ENCODE results near the gene OSBP2.

OSBP2 gene

GRCh38 chr22:30884211-30885000, 189.7 kb downstream of the OSBP2 start:
- DNase-seq = no peak

DNA sequence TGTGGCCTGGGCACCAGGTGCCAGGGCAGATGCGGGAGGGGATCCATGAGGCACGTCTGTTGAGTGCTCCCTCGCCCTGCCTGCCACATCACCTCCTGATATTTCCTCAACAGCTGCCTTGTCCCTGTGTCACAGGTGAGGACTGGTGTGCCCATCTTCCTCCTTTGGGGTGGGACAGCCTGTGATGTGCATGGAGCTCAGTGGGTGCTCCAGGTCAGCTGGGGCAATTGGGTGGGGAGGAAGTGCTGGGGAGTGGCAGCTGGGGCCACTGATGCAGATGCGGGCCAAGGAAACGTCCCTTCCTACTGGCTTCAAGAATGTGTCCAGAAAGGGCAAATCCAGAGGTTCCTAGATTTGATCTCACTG, 190.3 kb downstream of the OSBP2 start:
- DNase-seq = no peak

- DNase-seq = no peak
Measured at GRCh38 chr22:30885591-30885990, 190.9 kb downstream of the OSBP2 start.

GRCh38 chr22:30887453-30887852, 192.8 kb downstream of the OSBP2 start:
- no peak for DNase-seq

- DNase-seq = no peak
Measured at GRCh38 chr22:30887861-30888260, 193.2 kb downstream of the OSBP2 start.

GRCh38 chr22:30889268-30889995, 194.8 kb downstream of the OSBP2 start:
- no peak for DNase-seq

DNA sequence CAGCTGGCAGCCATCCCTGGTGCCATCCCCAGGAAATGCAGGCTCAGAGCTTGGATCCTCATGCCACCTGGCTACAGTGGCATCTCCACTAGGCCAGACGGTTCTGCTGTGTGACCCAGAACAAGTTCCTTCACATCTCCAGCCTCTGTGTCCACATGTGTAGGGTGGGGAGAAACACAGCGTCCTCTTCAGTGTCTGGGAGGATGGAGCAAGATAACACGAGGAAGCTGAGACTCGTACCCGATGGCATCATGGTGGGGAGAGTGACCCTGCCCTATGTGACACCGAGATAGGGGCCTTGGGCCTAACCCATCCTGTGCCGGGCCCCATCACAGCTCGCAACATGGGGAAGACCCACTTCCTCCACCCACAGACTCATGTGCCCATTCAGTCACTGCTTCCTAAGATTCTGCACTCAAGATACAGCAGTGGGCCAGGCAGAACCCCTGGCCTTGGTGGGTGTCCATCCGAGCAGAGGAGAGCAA, 195.4 kb downstream of the OSBP2 start:
- DNase-seq = no peak

GRCh38 chr22:30890686-30891442, 196.2 kb downstream of the OSBP2 start:
- DNase-seq = peak in 1 of 2 experiments; percentile 1

DNA sequence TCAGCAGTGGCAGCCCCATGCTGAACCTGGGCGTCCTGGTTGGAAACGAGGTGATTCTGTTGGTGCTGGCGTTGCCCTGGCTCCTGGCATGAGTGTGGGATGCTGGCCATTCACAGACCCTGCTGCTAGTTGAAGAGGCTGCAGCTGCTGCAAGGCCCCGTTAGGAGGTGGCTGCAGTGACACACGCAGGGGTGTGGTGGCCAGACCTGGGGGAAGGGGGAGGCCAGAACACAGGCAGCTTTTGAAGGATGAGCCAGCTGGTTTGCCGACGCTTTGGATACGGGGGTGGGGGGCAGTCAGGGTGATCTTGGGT, 196.7 kb downstream of the OSBP2 start:
- no peak for DNase-seq

- no peak for DNase-seq
Measured at GRCh38 chr22:30891781-30892180, 197.1 kb downstream of the OSBP2 start.

- no peak for DNase-seq
Measured at GRCh38 chr22:30892286-30892685, 197.6 kb downstream of the OSBP2 start.

DNA sequence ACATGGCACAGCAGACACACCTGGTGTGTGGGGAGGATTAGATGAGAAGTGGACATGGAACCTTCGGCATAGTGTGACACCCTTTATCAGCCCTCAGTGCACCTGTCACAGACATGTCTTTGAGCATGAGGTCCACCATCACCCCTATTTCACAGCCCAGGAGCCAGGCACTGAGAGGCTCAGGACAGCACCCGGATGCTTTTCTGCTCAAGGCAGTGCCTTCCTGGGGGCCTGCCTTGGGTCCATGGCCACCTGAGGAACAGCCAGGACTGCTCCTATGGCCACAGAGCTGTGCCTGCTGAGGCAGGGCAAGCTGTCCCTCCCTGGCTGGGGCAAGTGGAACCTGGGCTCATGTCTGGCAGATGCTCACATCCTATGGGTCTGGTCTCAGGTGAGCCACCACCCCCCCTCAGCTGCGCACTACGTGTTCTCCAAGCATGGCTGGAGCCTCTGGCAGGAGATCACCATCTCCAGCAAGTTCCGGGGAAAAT, 198.1 kb downstream of the OSBP2 start:
- DNase-seq = no peak

- no peak for DNase-seq
Measured at GRCh38 chr22:30893434-30894370, 199.0 kb downstream of the OSBP2 start.

- DNase-seq = no peak
Measured at GRCh38 chr22:30894371-30894740, 199.7 kb downstream of the OSBP2 start.

DNA sequence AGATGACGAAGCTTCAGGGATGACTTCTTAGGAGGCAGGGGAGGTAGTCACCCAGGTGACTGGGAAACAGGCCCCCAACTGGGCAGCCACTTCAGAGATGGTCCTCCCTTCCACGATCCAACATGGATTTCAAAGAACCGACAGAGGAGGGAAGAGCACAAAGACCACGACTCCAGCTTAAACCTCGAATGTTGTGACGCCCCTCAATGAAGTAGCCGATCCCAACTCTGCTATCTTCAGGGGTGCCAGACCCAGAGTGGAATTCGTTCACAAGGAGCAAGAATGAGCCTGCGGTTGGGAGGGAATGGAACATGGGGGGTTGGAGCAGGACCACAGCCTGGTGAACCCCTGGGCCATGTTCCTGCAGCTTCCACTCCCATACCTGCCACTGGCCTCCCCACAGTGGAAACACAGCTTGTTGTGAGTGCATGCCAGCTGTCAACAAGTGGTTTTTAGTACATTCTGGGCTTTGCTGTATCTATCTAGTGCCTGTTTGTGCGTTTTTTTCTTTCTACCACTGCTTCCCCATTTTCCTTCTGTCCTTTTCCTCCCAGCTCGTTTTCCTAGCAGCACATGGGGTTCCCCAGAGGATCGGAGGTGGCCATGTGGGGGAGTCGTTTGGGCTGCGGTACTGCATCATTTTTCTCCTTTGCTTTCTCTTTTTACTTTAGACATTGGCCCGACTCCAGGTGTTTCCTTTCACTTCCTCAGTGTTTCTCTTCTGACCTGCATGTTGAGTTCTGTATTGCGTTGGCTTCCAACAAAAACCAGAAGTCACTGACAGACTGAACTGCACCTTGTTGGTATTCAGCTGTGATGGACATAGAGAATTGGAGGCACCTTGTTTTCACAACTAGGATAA, 208.1 kb downstream of the OSBP2 start:
- no peak for DNase-seq

- DNase-seq = no peak
Measured at GRCh38 chr22:30903876-30904460, 209.3 kb downstream of the OSBP2 start.

- DNase-seq = no peak
Measured at GRCh38 chr22:30905696-30906341, 211.1 kb downstream of the OSBP2 start.

DNA sequence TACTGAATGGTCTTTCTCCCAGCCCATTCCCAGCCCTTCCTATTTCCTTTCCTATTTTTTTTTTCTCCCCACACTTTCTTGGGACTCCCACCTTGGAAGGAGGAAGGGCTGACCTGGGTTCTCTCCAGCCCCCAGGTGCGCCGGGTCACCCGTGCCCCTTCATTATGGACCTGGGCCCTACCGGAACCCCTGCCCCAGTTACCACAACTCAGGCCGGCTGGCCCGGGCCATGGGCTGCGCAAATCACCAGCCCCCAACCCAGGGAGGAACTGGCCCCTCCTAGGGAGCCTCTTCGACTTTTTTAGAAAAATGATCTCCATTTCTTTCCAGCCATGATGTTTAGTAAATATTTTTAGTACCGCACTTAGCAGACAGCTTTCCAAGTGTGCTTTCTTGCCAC, 211.7 kb downstream of the OSBP2 start:
- no peak for DNase-seq

GRCh38 chr22:30906946-30907345, 212.3 kb downstream of the OSBP2 start:
- no peak for DNase-seq

DNA sequence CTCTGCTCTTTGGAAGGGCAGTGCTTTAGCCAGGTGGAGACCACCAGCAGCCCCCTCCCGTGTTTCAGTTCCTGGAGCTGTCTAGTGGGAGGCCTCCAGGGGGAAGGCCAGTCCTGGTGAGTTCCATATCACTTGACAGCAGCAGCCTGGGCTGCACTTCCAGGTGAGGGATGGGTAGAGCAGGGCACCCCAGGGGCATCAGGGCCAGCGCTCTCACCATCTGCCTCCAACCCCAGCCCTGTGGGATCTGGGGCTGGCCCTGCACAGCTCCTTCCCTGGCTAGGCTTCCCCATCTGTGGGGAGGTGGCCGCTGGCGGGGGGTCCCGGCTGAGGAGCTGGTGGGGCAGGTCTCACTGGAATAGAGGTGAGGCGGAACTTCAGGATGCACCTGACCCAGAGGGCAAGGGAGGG, 213.4 kb downstream of the OSBP2 start:
- no peak for DNase-seq

- DNase-seq = no peak
Measured at GRCh38 chr22:30909306-30909705, 214.6 kb downstream of the OSBP2 start.
